Breast epithelium (tissue), 4 donors: ENCODE data around the gene KIF1B. TPM values are rescaled to one million over a fixed set of nuclear protein-coding genes. Genes with fewer than 3 reads are reported as not detected.
"Not testable (repeated sequence)": the region's sequence is repeated elsewhere in the genome, so short reads cannot be mapped to it uniquely, and the experiment has no call there.

ENCODE experiments used
- DNase-seq, 2 donors: peaks; one replicate each; pipeline ENCODE4 v3.0.0-alpha.2; 2019; ENCODE audit warnings: low spot score in 2 of 2
- H3K27ac ChIP-seq, 2 donors: fragments of 200-600 bp; sonication (generic) in 1 of 2; one replicate each; pipeline ENCODE4 v1.5.1; 2016 to 2019; ENCODE audit warnings: mild to moderate bottlenecking in 1 of 2
- H3K27me3 ChIP-seq, 2 donors: fragments of 200-600 bp; sonication (generic) in 1 of 2; one replicate each; pipeline versions ENCODE4 v1.5.1 to v1.6.0; 2017 to 2019; ENCODE audit warnings: control low read depth in 1 of 2, mild to moderate bottlenecking in 1 of 2
- H3K36me3 ChIP-seq: fragments of 200-600 bp; one replicate; pipeline ENCODE4 v1.5.1; 2019
- H3K4me1 ChIP-seq, 2 donors: fragments of 200-600 bp; sonication (generic); one replicate each; pipeline ENCODE4 v1.5.1; 2016 to 2019; ENCODE audit warnings: control low read depth in 1 of 2
- H3K4me3 ChIP-seq, 3 donors: fragments of 200-600 bp; sonication (generic); 1 replicate in 2 of 3; 2 replicates in 1 of 3; pipeline ENCODE4 v1.5.1; 2016 to 2019; ENCODE audit warnings: mild to moderate bottlenecking in 3 of 3, moderate library complexity in 2 of 3
- H3K9me3 ChIP-seq, 2 donors: fragments of 200-600 bp; sonication (generic) in 1 of 2; one replicate each; pipeline ENCODE4 v1.5.1; 2016 to 2019; ENCODE audit warnings: control low read depth in 1 of 2
- POLR2A ChIP-seq: fragments of 450-650 bp; IDR thresholded peaks from one replicate; pipeline ENCODE4 v1.6.1; 2016; ENCODE audit warnings: antibody characterized with exemption, mild to moderate bottlenecking, moderate library complexity
- POLR2AphosphoS5 ChIP-seq, 3 donors: sonication (generic); formaldehyde crosslinking; IDR thresholded peaks; one replicate each; pipeline ENCODE4 v1.6.1; 2017; ENCODE audit warnings: antibody characterized with exemption in 3 of 3
- intact Hi-C: fragments of 100-400 bp; cut with DNase I; formaldehyde crosslinking; loops from one replicate; pipeline ENCODE4 v1.15.1; 2023; ENCODE audit warnings: low total_unique reads
- total RNA-seq, 3 donors: library from RNA; depleted of rRNA; stranded (reverse); fragments of >200 nt; gene quantifications; one replicate each; pipeline ENCODE4 v1.1.0, GENCODE V29; 2016
- TF ChIP-seq, protein P1 (sequence below), 3 donors: fragments of 450-650 bp; IDR thresholded peaks; one replicate each; pipeline ENCODE4 v1.5.1; 2016 to 2017; ENCODE audit warnings: antibody characterized with exemption in 3 of 3, mild to moderate bottlenecking in 3 of 3, moderate library complexity in 3 of 3

Gene KIF1B
- total RNA-seq, 3 donors from 2014 or later: 42.6 to 45.7 (median 43.5) TPM

DNA sequence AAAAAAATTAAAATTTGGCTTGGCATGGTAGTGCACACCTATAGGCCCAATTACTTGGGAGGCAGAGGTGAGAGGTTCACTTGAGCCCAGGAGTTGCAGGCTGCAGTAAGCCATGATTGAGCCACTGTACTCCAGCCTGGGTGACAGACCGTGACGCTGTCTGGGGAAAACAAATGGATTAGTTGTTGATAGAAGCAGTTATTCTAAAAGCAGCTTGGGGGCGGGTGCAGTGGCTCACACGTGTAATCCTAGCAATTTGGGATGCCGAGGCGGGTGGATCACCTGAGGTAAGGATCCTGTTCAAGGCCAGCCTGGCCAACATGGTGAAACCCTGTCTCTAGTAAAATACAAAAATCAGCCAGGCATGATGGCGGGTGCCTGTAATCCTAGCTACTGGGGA lies 40.3 kb downstream of the KIF1B start:
- intact Hi-C loops: no loop called here
- Histone ChIP-seq H3K9me3 (no peaks in the 10 kb centered on the region), H3K36me3 (no peaks in the 10 kb centered on the region), H3K4me1 (no peaks in the 10 kb centered on the region), H3K4me3 (no peak overlapping the region), H3K27ac (no peak overlapping the region), H3K27me3 (no peaks in the 10 kb centered on the region)
- no peak for TF ChIP-seq POLR2AphosphoS5 (IDR thresholded peaks at IDR 0.05)
- no peak for TF ChIP-seq POLR2A
- TF ChIP-seq, protein P1, sequence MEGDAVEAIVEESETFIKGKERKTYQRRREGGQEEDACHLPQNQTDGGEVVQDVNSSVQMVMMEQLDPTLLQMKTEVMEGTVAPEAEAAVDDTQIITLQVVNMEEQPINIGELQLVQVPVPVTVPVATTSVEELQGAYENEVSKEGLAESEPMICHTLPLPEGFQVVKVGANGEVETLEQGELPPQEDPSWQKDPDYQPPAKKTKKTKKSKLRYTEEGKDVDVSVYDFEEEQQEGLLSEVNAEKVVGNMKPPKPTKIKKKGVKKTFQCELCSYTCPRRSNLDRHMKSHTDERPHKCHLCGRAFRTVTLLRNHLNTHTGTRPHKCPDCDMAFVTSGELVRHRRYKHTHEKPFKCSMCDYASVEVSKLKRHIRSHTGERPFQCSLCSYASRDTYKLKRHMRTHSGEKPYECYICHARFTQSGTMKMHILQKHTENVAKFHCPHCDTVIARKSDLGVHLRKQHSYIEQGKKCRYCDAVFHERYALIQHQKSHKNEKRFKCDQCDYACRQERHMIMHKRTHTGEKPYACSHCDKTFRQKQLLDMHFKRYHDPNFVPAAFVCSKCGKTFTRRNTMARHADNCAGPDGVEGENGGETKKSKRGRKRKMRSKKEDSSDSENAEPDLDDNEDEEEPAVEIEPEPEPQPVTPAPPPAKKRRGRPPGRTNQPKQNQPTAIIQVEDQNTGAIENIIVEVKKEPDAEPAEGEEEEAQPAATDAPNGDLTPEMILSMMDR (IDR thresholded peaks at IDR 0.05): no peak
- DNase-seq: no peak

DNA sequence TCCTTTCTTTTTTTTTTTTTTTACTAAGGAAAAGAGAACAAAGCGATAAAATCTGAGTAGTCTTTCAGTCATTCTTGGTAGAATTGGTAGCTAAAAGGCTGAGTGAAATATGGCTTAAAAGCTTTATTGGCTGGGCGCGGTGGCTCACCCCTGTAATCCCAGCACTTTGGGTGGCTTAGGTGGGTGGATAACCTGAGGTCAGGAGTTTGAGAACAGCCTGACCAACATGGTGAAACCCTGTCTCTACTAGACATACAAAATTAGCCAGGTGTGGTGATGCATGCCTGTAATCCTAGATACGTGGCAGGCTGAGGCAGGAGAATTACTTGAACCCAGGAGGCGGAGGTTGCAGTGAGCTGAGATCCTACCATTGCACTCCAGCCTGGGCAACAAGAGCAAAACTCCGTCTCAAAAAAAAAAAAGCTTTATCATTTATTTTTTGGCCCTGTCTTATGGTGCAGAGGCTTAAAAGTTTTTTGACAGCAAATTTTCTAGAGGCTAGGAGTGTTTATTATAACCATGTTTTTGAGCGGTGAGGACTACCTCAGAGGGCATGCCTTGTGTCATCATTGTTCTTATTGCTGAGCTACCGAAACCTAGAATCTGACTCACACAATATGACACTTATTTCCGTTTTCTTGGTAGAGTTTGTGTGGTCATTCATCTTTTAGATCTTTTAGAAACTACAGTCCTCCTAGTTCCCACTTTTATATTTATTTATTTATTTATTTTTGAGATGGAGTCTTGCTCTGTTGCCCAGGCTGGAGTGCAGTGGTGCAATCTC lies 41.1 kb downstream of the KIF1B start:
- H3K4me1 ChIP-seq, H3K27me3 ChIP-seq, H3K4me3 ChIP-seq, DNase-seq, intact Hi-C loops, H3K27ac ChIP-seq, H3K36me3 ChIP-seq, H3K9me3 ChIP-seq: not testable (repeated sequence)

DNA sequence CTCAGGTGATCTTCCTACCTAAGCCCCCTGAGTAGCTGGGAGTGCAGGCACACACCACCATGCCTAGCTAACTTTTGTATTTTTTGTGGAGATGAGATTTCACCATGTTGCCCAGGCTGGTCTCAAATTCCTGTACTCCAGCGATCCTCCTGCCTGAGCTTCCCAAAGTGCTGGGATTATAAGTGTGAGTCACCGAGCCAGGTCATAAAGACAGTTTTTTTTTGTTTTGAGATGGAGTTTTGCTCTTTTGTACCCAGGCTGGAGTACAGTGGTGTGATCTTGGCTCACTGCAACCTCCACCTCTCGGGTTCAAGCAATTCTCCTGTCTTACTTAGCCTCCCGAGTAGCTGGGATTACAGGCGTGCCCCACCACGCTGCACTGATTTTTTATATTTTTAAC lies 42.1 kb downstream of the KIF1B start:
- no peak for TF ChIP-seq POLR2A
- TF ChIP-seq, protein P1 (IDR thresholded peaks at IDR 0.05): no peak
- TF ChIP-seq POLR2AphosphoS5 (IDR thresholded peaks at IDR 0.05): no peak
- H3K27me3 ChIP-seq: no peaks in the 10 kb centered on the region
- H3K27ac ChIP-seq: no peak overlapping the region
- intact Hi-C loops: no loop called here
- H3K4me3 ChIP-seq: no peak overlapping the region
- no peaks in the 10 kb centered on the region for H3K4me1 ChIP-seq
- no peaks in the 10 kb centered on the region for H3K36me3 ChIP-seq
- H3K9me3 ChIP-seq: no peaks in the 10 kb centered on the region
- no peak for DNase-seq

DNA sequence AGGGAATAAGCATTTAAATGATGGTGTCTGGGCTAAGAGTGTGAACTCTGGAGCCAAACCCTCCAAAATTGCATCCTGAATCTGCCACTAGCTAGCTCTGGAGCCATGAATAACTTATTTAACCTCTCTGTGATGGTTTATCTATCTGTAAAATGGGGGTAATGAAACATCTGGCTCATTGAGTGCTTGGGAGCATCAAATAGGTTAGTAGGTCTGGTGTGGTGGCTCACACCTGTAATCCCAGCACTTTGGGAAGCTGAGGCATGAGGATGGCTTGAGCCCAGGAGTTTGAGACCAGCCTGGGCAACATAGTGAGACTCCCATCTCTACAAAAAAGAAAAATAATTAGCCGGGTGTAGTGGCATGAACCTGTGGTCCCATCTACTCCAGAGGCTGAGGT lies 42.8 kb downstream of the KIF1B start:
- Histone ChIP-seq H3K4me3 (no peak overlapping the region), H3K27ac (peak overlapping the region in 1 of 2 donors; percentile 15), H3K9me3 (no peaks in the 10 kb centered on the region), H3K36me3 (no peaks in the 10 kb centered on the region), H3K4me1 (no peaks in the 10 kb centered on the region), H3K27me3 (no peaks in the 10 kb centered on the region)
- intact Hi-C loops: no loop called here
- no peak for DNase-seq
- TF ChIP-seq POLR2A: no peak
- no peak for TF ChIP-seq POLR2AphosphoS5 (IDR thresholded peaks at IDR 0.05)
- TF ChIP-seq, protein P1 (IDR thresholded peaks at IDR 0.05): no peak

DNA sequence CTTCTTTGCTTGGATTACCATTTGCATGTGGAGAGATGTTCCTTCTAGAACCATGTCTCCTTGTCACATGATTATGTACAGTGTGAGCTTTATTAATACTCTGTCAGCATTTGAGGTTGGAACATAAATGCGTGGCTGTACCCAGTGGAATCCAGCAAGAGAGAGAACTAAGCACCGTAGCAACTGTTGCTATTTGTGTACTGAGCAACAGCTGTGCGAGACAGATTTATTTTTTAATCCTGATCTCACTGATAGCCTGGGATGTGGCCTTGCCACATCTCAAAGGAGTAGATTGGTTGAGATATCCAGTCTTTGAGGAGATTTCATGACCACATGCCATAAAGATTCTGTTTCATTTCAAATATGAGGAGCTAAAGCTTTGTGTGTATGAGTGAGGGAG lies 43.4 kb downstream of the KIF1B start:
- intact Hi-C loops: no loop called here
- Histone ChIP-seq H3K4me3 (no peak overlapping the region), H3K27ac (peak overlapping the region in 1 of 2 donors; percentile 15), H3K27me3 (no peaks in the 10 kb centered on the region), H3K9me3 (no peaks in the 10 kb centered on the region), H3K36me3 (no peaks in the 10 kb centered on the region), H3K4me1 (no peaks in the 10 kb centered on the region)
- no peak for TF ChIP-seq POLR2AphosphoS5 (IDR thresholded peaks at IDR 0.05)
- TF ChIP-seq, protein P1 (IDR thresholded peaks at IDR 0.05): no peak
- TF ChIP-seq POLR2A: no peak
- DNase-seq: no peak
